ENCODE data around the gene GNG2.
A peak's percentile ranks its signal among the peaks of the same experiment; 100 is the strongest.

The GNG2 gene

GRCh38 chr14:51869411-51870100, 9.1 kb downstream of the GNG2 start:
- H3K27ac ChIP-seq (ENCODE audit: low read depth, low read length) = no peak overlapping the region
- no peaks in the 10 kb centered on the region for H3K36me3 ChIP-seq (ENCODE audit: insufficient read depth, low read length)
- no peaks in the 10 kb centered on the region for H3K27me3 ChIP-seq (ENCODE audit: insufficient read depth, low read length)
- peaks cover 25% of the 10 kb centered on the region for H3K4me1 ChIP-seq (ENCODE audit: control insufficient read depth, insufficient read depth, low read length, unreplicated experiment)
- H2AFZ ChIP-seq (ENCODE audit: low read length, unreplicated experiment) = no peak overlapping the region
- no peak overlapping the region for H3K4me3 ChIP-seq (ENCODE audit: low read depth, low read length)
- peaks cover 12% of the 10 kb centered on the region for H3K79me2 ChIP-seq (ENCODE audit: control insufficient read depth, insufficient read depth, low read length, unreplicated experiment)

DNA sequence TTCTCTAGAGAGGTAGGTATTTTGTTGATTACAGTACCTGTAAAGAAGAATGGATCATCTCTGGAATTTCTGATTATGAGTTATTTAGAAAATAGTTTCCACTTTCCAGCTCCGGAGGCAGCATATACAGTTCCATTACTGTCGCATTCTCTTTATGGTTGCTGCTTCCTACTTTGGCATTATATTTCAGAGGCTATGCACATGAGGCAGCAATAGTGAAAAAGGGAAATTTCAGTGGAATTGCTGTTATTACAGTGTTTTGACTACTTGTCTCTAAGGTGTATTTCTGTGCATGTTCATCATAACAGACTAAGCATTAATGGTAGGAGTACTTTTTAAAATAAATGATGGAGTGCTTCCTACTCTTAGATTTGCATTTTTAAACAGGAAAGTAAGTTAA, 10.2 kb downstream of the GNG2 start:
- no peaks in the 10 kb centered on the region for H3K36me3 ChIP-seq (ENCODE audit: insufficient read depth, low read length)
- H3K27me3 ChIP-seq (ENCODE audit: insufficient read depth, low read length) = no peaks in the 10 kb centered on the region
- no peak overlapping the region for H2AFZ ChIP-seq (ENCODE audit: low read length, unreplicated experiment)
- no peak overlapping the region for H3K27ac ChIP-seq (ENCODE audit: low read depth, low read length)
- peaks cover 25% of the 10 kb centered on the region for H3K4me1 ChIP-seq (ENCODE audit: control insufficient read depth, insufficient read depth, low read length, unreplicated experiment)
- H3K4me3 ChIP-seq (ENCODE audit: low read depth, low read length) = no peak overlapping the region
- H3K79me2 ChIP-seq (ENCODE audit: control insufficient read depth, insufficient read depth, low read length, unreplicated experiment) = peaks cover 7% of the 10 kb centered on the region

DNA sequence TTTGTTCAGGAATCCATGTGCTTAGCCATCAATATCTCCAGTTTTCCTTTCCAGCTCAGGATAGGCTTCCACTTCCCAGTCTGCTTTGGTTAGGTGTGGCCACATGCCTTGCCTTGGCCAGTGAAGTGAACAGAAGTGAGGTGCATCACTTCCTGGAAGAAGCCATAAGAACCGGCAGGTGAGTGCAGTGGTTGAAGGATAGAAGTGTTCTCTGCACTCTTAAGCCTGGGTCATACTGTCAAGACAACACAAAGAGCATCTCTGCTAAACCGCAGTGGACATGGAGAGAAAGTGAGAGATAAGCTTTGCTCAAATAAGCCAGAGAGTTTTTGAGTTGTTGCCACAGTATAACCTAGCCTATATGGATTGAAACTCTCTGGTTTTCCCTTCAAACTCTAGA, 11.4 kb downstream of the GNG2 start:
- Histone ChIP-seq H3K27ac (ENCODE audit: low read depth, low read length) (0 out of 2 replicates have a peak overlapping the region, but pooled peaks have one; percentile 94), H3K36me3 (ENCODE audit: insufficient read depth, low read length) (no peaks in the 10 kb centered on the region), H2AFZ (ENCODE audit: low read length, unreplicated experiment) (no peak overlapping the region), H3K79me2 (ENCODE audit: control insufficient read depth, insufficient read depth, low read length, unreplicated experiment) (peaks cover 7% of the 10 kb centered on the region), H3K4me3 (ENCODE audit: low read depth, low read length) (no peak overlapping the region), H3K4me1 (ENCODE audit: control insufficient read depth, insufficient read depth, low read length, unreplicated experiment) (peaks cover 25% of the 10 kb centered on the region), H3K27me3 (ENCODE audit: insufficient read depth, low read length) (no peaks in the 10 kb centered on the region)

DNA sequence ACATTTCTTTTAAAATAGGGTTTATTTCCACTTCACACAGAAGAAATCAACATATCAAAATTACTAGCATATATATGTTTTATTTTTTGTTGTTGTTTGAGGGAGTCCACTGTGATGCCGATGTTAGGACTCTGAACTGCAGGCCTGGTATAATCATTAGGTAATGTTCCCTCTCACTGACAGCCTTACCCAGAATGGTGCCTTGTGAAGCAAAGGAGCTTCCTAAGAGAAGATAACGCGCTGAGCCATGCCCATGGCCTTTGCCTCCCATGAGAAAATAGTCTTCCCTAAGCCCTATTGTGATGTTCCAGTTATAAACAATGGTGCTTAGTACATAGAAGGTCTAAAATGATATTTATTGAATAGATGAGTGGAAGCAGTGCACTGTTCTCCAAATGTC, 12.0 kb downstream of the GNG2 start:
- H3K36me3 ChIP-seq (ENCODE audit: insufficient read depth, low read length) = no peaks in the 10 kb centered on the region
- H3K27me3 ChIP-seq (ENCODE audit: insufficient read depth, low read length) = no peaks in the 10 kb centered on the region
- peaks cover 25% of the 10 kb centered on the region for H3K4me1 ChIP-seq (ENCODE audit: control insufficient read depth, insufficient read depth, low read length, unreplicated experiment)
- H3K79me2 ChIP-seq (ENCODE audit: control insufficient read depth, insufficient read depth, low read length, unreplicated experiment) = peaks cover 7% of the 10 kb centered on the region
- peak overlapping the region; percentile 2; the same call in 1 of the 2 replicates for H3K4me3 ChIP-seq (ENCODE audit: low read depth, low read length)
- peak overlapping the region; percentile 94 for H3K27ac ChIP-seq (ENCODE audit: low read depth, low read length)
- no peak overlapping the region for H2AFZ ChIP-seq (ENCODE audit: low read length, unreplicated experiment)

GRCh38 chr14:51873221-51873893, 12.9 kb downstream of the GNG2 start:
- Histone ChIP-seq H2AFZ (ENCODE audit: low read length, unreplicated experiment) (peak overlapping the region; percentile 66), H3K27ac (ENCODE audit: low read depth, low read length) (peak overlapping the region; percentile 94), H3K4me3 (ENCODE audit: low read depth, low read length) (peak overlapping the region; percentile 3; the same call in 1 of the 2 replicates), H3K79me2 (ENCODE audit: control insufficient read depth, insufficient read depth, low read length, unreplicated experiment) (peaks cover 7% of the 10 kb centered on the region), H3K4me1 (ENCODE audit: control insufficient read depth, insufficient read depth, low read length, unreplicated experiment) (peaks cover 25% of the 10 kb centered on the region), H3K27me3 (ENCODE audit: insufficient read depth, low read length) (no peaks in the 10 kb centered on the region), H3K36me3 (ENCODE audit: insufficient read depth, low read length) (no peaks in the 10 kb centered on the region)

DNA sequence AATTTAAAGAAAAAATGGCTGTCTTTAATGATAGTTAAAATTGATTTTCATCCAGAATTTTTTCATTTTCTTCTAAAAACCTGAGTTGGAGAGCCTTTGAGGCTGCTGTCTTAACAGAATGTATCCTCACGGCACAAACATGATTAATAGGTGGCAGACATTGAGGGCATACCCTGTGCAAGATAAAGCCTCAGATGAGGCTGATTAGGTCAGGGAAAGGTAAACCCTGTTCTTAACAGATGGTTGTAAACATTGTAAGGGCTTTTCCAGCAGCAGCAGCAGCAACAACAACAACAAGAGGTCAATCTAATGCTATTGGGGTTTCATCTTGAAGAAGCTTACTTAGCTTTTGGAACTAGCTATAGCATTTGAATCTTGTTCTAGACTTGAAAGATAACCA, 17.4 kb downstream of the GNG2 start:
- Histone ChIP-seq H3K79me2 (ENCODE audit: control insufficient read depth, insufficient read depth, low read length, unreplicated experiment) (peaks cover 5% of the 10 kb centered on the region), H3K27ac (ENCODE audit: low read depth, low read length) (no peak overlapping the region), H3K4me1 (ENCODE audit: control insufficient read depth, insufficient read depth, low read length, unreplicated experiment) (peaks cover 31% of the 10 kb centered on the region), H3K36me3 (ENCODE audit: insufficient read depth, low read length) (peaks cover 3% of the 10 kb centered on the region; the same call in 1 of the 2 replicates), H3K27me3 (ENCODE audit: insufficient read depth, low read length) (no peaks in the 10 kb centered on the region), H2AFZ (ENCODE audit: low read length, unreplicated experiment) (no peak overlapping the region), H3K4me3 (ENCODE audit: low read depth, low read length) (no peak overlapping the region)

DNA sequence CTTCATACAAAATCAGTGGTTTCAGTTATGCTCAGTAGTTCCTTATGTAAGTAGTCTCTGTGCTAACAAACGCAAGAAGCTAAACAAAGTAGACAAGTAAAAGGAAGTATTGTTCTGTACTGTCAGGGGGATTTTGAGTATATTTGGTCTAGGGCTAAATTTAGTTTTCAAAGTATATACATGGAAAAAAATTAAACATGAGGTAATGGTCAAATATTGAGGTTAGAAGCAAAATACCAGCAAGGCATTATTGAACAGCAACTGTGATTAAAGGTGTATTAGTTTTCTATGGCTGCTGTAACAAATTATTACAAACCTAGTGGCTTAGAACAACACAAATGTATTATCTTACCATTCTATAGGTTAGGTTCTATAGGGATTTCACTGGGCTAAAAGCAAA, 18.8 kb downstream of the GNG2 start:
- H2AFZ ChIP-seq (ENCODE audit: low read length, unreplicated experiment) = no peak overlapping the region
- peaks cover 3% of the 10 kb centered on the region; the same call in 1 of the 2 replicates for H3K36me3 ChIP-seq (ENCODE audit: insufficient read depth, low read length)
- H3K27me3 ChIP-seq (ENCODE audit: insufficient read depth, low read length) = no peaks in the 10 kb centered on the region
- H3K79me2 ChIP-seq (ENCODE audit: control insufficient read depth, insufficient read depth, low read length, unreplicated experiment) = peaks cover 5% of the 10 kb centered on the region
- peaks cover 29% of the 10 kb centered on the region for H3K4me1 ChIP-seq (ENCODE audit: control insufficient read depth, insufficient read depth, low read length, unreplicated experiment)
- no peak overlapping the region for H3K27ac ChIP-seq (ENCODE audit: low read depth, low read length)
- no peak overlapping the region for H3K4me3 ChIP-seq (ENCODE audit: low read depth, low read length)

DNA sequence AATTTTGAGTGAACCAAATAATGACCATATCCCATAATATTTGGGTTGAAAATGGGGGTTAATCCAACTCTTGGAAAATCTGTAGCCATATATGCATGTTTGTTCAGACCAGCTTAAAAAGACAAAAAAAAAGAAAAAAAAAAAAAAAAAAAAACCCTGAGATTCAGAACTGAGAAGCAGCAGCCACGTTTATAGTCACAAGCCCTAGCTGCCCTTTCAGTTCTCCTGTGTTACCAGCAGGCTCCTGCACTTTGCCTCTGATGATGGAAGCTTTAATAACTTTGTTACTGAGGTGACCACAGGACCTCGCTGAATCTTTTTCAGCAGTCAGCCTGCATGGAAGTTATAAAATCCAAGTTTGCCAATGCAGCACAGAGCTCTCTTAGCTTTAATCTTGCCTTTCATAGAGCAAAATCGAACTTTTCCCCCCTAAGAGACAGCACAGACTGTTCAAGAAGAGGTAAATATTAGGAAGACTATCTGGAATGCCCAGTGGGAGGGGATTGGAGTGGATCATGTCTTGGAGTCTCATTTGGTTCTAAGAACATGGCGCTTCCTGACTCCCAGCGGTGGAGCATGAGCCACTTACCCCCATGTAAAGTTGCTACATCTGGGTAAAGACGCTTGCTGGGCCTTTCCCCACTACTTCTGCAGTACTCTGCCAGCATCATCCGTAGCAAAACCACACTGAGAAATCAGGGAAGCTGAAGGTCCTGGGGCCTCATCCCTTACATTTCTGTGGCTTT, 20.6 kb downstream of the GNG2 start:
- Histone ChIP-seq H3K27ac (ENCODE audit: low read depth, low read length) (peak overlapping the region; percentile 73), H3K36me3 (ENCODE audit: insufficient read depth, low read length) (peaks cover 3% of the 10 kb centered on the region; the same call in 1 of the 2 replicates), H3K4me1 (ENCODE audit: control insufficient read depth, insufficient read depth, low read length, unreplicated experiment) (peaks cover 34% of the 10 kb centered on the region), H3K79me2 (ENCODE audit: control insufficient read depth, insufficient read depth, low read length, unreplicated experiment) (peaks cover 3% of the 10 kb centered on the region), H3K4me3 (ENCODE audit: low read depth, low read length) (peak overlapping the region; percentile 55), H2AFZ (ENCODE audit: low read length, unreplicated experiment) (peak overlapping the region; percentile 80), H3K27me3 (ENCODE audit: insufficient read depth, low read length) (no peaks in the 10 kb centered on the region)

DNA sequence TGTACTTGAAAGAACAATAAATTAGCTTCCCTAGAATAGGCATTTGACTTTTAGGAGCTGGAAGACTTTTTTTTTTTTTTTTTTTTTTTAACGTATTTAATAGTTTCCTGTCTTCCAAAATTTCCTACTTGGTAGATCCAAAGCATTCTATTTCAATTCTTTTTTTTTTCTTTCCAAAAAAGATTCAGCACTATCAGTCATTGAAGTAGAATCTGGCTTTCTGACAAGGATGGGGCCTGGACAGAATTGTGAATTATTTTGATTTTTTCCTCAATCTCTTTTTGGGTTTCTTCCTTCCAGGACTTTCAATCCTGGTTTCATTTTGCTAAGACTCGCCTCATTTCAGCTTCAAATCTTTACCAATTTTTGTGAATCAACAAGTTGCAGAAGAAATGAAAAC, 21.2 kb downstream of the GNG2 start:
- Histone ChIP-seq H3K27ac (ENCODE audit: low read depth, low read length) (peak overlapping the region; percentile 73), H2AFZ (ENCODE audit: low read length, unreplicated experiment) (peak overlapping the region; percentile 80), H3K79me2 (ENCODE audit: control insufficient read depth, insufficient read depth, low read length, unreplicated experiment) (no peaks in the 10 kb centered on the region), H3K4me1 (ENCODE audit: control insufficient read depth, insufficient read depth, low read length, unreplicated experiment) (peaks cover 34% of the 10 kb centered on the region), H3K27me3 (ENCODE audit: insufficient read depth, low read length) (no peaks in the 10 kb centered on the region), H3K4me3 (ENCODE audit: low read depth, low read length) (peak overlapping the region; percentile 55), H3K36me3 (ENCODE audit: insufficient read depth, low read length) (peaks cover 3% of the 10 kb centered on the region; the same call in 1 of the 2 replicates)

DNA sequence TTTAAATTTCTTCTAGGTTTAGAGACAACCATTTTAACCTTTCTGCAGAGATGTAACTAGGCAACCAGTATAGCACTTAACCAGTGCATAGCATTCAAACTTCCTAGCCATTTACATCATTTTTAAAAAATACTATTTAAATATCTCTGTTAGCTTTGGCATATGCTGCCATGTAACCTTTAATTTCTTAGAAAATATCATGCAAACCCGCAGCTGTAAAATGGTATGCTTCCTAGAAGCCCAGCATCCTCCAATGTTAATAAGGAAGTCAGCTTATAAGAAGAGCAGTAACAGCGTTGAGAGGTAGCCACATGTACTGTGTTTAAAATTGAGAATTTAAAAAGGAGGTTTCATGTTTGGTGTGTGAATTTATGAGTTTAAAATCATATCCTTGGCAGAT, 22.8 kb downstream of the GNG2 start:
- Histone ChIP-seq H3K27ac (ENCODE audit: low read depth, low read length) (no peak overlapping the region), H3K36me3 (ENCODE audit: insufficient read depth, low read length) (peaks cover 3% of the 10 kb centered on the region; the same call in 1 of the 2 replicates), H3K27me3 (ENCODE audit: insufficient read depth, low read length) (no peaks in the 10 kb centered on the region), H2AFZ (ENCODE audit: low read length, unreplicated experiment) (no peak overlapping the region), H3K4me3 (ENCODE audit: low read depth, low read length) (no peak overlapping the region), H3K79me2 (ENCODE audit: control insufficient read depth, insufficient read depth, low read length, unreplicated experiment) (no peaks in the 10 kb centered on the region), H3K4me1 (ENCODE audit: control insufficient read depth, insufficient read depth, low read length, unreplicated experiment) (peaks cover 34% of the 10 kb centered on the region)

All from ACC112 (cell line).